UCSD-AML1 (cell line): ENCODE results near the gene CAV2.

Source experiments
- DNase-seq: peaks from one replicate; lab custom pipeline; 2025; ENCODE audit not compliant: unreplicated experiment; lab: John Stamatoyannopoulos, UW

CAV2 gene

GRCh38 chr7:116494472-116494871, 5.1 kb upstream of the CAV2 start:
- DNase-seq = no peak

GRCh38 chr7:116495736-116496135, 3.8 kb upstream of the CAV2 start:
- DNase-seq = no peak

- no peak for DNase-seq
Observed at GRCh38 chr7:116496653-116497052, 2.9 kb upstream of the CAV2 start.

GRCh38 chr7:116497708-116498107, 1.8 kb upstream of the CAV2 start:
- no peak for DNase-seq

- DNase-seq = no peak
Observed at GRCh38 chr7:116500078-116500853, 728 bp downstream of the CAV2 start.

- no peak for DNase-seq
Observed at GRCh38 chr7:116501425-116502167, 2.1 kb downstream of the CAV2 start.

GRCh38 chr7:116502201-116503096, 2.9 kb downstream of the CAV2 start:
- no peak for DNase-seq

GRCh38 chr7:116503835-116504234, 4.3 kb downstream of the CAV2 start:
- DNase-seq = no peak

GRCh38 chr7:116505278-116505677, 5.7 kb downstream of the CAV2 start:
- DNase-seq = no peak

- DNase-seq = no peak
Observed at GRCh38 chr7:116505823-116506222, 6.3 kb downstream of the CAV2 start.

- no peak for DNase-seq
Observed at GRCh38 chr7:116509982-116510579, 10.5 kb downstream of the CAV2 start.

- DNase-seq = no peak
Observed at GRCh38 chr7:116510795-116511194, 11.3 kb downstream of the CAV2 start.

GRCh38 chr7:116511552-116512519, 12.3 kb downstream of the CAV2 start:
- DNase-seq = no peak

- DNase-seq = no peak
Observed at GRCh38 chr7:116512520-116513188, 13.1 kb downstream of the CAV2 start.

GRCh38 chr7:116515584-116515983, 16.0 kb downstream of the CAV2 start:
- no peak for DNase-seq

GRCh38 chr7:116516324-116516723, 16.8 kb downstream of the CAV2 start:
- DNase-seq = no peak

GRCh38 chr7:116517626-116518025, 18.1 kb downstream of the CAV2 start:
- DNase-seq = no peak

- DNase-seq = no peak
Observed at GRCh38 chr7:116518961-116519360, 19.4 kb downstream of the CAV2 start.

- no peak for DNase-seq
Observed at GRCh38 chr7:116521046-116521664, 21.6 kb downstream of the CAV2 start.
